Measurements from ENCODE around the gene EFHD2.

Gene EFHD2

DNA sequence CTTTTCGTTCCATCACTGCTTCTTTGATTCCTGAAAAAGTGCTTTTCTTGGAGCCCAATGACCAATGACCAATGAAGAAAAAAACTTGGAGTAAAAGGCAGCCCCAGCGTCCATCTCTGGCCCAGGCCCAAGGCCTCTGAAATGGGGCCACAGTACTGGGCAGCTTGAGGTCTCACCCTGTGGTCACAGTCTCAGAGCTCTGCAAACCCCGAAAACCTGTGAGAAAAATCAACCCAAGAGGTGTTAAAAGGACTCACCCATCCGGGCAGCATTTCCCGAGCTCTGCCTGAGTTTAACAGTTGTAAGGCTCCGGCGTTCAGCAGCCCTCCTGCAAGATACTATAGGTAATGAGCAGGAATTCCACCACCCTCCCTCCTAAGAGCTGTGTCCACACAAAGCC, 2.1 kb upstream of the EFHD2 start:
- Histone ChIP-seq H3F3A (ENCODE audit: low read depth) (peaks cover 5% of the 10 kb centered on the region; the same call in 1 of the 2 replicates), H3K27me3 (ENCODE audit: insufficient read depth, low read length, poor library complexity, severe bottlenecking) (no peaks in the 10 kb centered on the region), H2AFZ (ENCODE audit: low read length) (no peak overlapping the region), H3K9ac (ENCODE audit: low read depth, low read length, poor library complexity, severe bottlenecking) (no peak overlapping the region), H3K36me3 (ENCODE audit: insufficient read depth, low read length) (no peaks in the 10 kb centered on the region), H3K79me2 (ENCODE audit: insufficient read depth, low read length) (peaks cover 27% of the 10 kb centered on the region), H4K20me1 (ENCODE audit: insufficient read depth, low read length, poor library complexity, severe bottlenecking) (peaks cover 24% of the 10 kb centered on the region), H3K9me3 (ENCODE audit: insufficient read depth, low read depth, low read length) (no peaks in the 10 kb centered on the region), H3K4me2 (ENCODE audit: low read depth, low read length, poor library complexity, severe bottlenecking) (no peak overlapping the region), H3K9me2 (replicated peaks; ENCODE audit: low read depth, low read length) (no peaks in the 10 kb centered on the region), H3K4me3 (ENCODE audit: low read length, poor library complexity, severe bottlenecking) (no peak overlapping the region), H3K4me1 (ENCODE audit: insufficient read depth, low read length, poor library complexity, severe bottlenecking) (peaks cover 29% of the 10 kb centered on the region)
- TF ChIP-seq, protein P1, sequence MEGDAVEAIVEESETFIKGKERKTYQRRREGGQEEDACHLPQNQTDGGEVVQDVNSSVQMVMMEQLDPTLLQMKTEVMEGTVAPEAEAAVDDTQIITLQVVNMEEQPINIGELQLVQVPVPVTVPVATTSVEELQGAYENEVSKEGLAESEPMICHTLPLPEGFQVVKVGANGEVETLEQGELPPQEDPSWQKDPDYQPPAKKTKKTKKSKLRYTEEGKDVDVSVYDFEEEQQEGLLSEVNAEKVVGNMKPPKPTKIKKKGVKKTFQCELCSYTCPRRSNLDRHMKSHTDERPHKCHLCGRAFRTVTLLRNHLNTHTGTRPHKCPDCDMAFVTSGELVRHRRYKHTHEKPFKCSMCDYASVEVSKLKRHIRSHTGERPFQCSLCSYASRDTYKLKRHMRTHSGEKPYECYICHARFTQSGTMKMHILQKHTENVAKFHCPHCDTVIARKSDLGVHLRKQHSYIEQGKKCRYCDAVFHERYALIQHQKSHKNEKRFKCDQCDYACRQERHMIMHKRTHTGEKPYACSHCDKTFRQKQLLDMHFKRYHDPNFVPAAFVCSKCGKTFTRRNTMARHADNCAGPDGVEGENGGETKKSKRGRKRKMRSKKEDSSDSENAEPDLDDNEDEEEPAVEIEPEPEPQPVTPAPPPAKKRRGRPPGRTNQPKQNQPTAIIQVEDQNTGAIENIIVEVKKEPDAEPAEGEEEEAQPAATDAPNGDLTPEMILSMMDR (conservative IDR thresholded peaks at IDR 0.05; ENCODE audit: low read length), result no peak
- TF ChIP-seq EZH2phosphoT487 (IDR thresholded peaks at IDR 0.05; ENCODE audit: borderline replicate concordance), result no peak

DNA sequence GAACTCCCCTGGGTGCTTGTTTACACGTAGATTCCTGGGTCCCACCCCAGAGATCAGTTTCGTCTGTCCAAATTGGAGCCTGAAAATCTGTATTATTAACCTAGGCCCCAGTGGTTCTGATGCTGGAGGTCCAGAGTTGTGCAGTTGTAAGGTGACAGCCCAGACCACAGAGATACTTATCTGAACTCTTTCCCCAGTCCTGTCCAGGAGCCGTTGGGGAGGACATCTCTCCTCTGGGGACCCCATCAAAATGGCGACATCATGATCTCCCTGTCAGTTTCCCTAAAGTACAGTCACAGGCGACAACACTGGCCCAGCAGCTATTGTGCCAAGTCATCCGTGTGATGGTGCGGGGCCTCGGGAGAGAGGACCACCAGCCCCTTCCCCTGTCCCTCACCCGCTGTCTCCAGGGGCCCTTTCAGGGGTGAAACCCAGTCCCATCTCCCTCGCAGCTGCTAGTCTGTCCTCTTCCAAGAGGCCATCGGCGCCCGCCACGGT, 749 bp upstream of the EFHD2 start:
- Histone ChIP-seq H3K9me3 (ENCODE audit: insufficient read depth, low read depth, low read length) (no peaks in the 10 kb centered on the region), H3K36me3 (ENCODE audit: insufficient read depth, low read length) (no peaks in the 10 kb centered on the region), H3K9me2 (replicated peaks; ENCODE audit: low read depth, low read length) (no peaks in the 10 kb centered on the region), H3K4me3 (ENCODE audit: low read length, poor library complexity, severe bottlenecking) (peak overlapping the region; percentile 94), H3K9ac (ENCODE audit: low read depth, low read length, poor library complexity, severe bottlenecking) (peak overlapping the region; percentile 85), H2AFZ (ENCODE audit: low read length) (peak overlapping the region; percentile 87), H3K79me2 (ENCODE audit: insufficient read depth, low read length) (peaks cover 41% of the 10 kb centered on the region), H4K20me1 (ENCODE audit: insufficient read depth, low read length, poor library complexity, severe bottlenecking) (peaks cover 36% of the 10 kb centered on the region), H3K27me3 (ENCODE audit: insufficient read depth, low read length, poor library complexity, severe bottlenecking) (no peaks in the 10 kb centered on the region), H3K4me1 (ENCODE audit: insufficient read depth, low read length, poor library complexity, severe bottlenecking) (peaks cover 42% of the 10 kb centered on the region), H3K4me2 (ENCODE audit: low read depth, low read length, poor library complexity, severe bottlenecking) (peak overlapping the region; percentile 97), H3F3A (ENCODE audit: low read depth) (peaks cover 5% of the 10 kb centered on the region; the same call in 1 of the 2 replicates)
- TF ChIP-seq, protein P1 (conservative IDR thresholded peaks at IDR 0.05; ENCODE audit: low read length), result no peak
- no peak for TF ChIP-seq EZH2phosphoT487 (IDR thresholded peaks at IDR 0.05; ENCODE audit: borderline replicate concordance)

DNA sequence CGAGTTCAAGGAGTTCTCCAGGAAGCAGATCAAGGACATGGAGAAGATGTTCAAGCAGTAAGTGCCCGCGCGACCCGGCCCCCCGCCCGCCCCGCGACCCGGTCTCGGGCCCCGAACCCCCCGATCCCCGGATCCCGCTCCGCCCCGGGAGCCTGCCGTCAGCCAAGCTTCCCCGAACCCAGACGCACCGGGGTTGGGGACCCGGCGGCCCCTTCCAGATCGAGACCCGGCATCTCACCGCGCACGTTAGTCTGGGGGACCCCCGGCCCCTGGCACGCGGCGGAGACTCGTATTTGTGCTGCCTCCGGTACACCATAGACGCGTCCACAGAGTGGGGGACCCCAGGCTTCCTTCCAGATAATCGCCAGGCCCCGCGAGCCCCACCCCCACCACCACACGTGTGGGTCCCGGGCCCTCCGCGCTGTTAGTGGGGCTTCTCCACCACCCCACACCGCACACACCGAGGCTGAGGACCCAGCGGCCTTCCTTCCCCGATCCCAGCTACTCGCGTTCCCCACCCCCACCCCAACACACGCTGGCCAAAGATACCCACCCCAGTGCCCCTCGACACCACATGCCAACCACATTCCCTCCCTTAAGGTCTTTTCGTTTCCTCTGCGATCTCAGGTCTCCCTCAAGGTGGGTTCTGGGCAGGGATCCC, 665 bp downstream of the EFHD2 start:
- H3F3A ChIP-seq (ENCODE audit: low read depth), result peaks cover 5% of the 10 kb centered on the region; the same call in 1 of the 2 replicates
- no peaks in the 10 kb centered on the region for H3K9me3 ChIP-seq (ENCODE audit: insufficient read depth, low read depth, low read length)
- peak overlapping the region; percentile 85 for H3K9ac ChIP-seq (ENCODE audit: low read depth, low read length, poor library complexity, severe bottlenecking)
- no peaks in the 10 kb centered on the region for H3K36me3 ChIP-seq (ENCODE audit: insufficient read depth, low read length)
- TF ChIP-seq, protein P1 (conservative IDR thresholded peaks at IDR 0.05; ENCODE audit: low read length), result no peak
- TF ChIP-seq EZH2phosphoT487 (IDR thresholded peaks at IDR 0.05; ENCODE audit: borderline replicate concordance), result no peak
- H3K4me2 ChIP-seq (ENCODE audit: low read depth, low read length, poor library complexity, severe bottlenecking), result peak overlapping the region; percentile 97
- no peaks in the 10 kb centered on the region for H3K9me2 ChIP-seq (replicated peaks; ENCODE audit: low read depth, low read length)
- H4K20me1 ChIP-seq (ENCODE audit: insufficient read depth, low read length, poor library complexity, severe bottlenecking), result peaks cover 46% of the 10 kb centered on the region
- no peaks in the 10 kb centered on the region for H3K27me3 ChIP-seq (ENCODE audit: insufficient read depth, low read length, poor library complexity, severe bottlenecking)
- H3K4me1 ChIP-seq (ENCODE audit: insufficient read depth, low read length, poor library complexity, severe bottlenecking), result peaks cover 43% of the 10 kb centered on the region
- H3K79me2 ChIP-seq (ENCODE audit: insufficient read depth, low read length), result peaks cover 52% of the 10 kb centered on the region
- H3K4me3 ChIP-seq (ENCODE audit: low read length, poor library complexity, severe bottlenecking), result peak overlapping the region; percentile 94
- H2AFZ ChIP-seq (ENCODE audit: low read length), result peak overlapping the region; percentile 66; the same call in 1 of the 2 replicates

Data from Loucy (cell line).